GM12874 (cell line): ENCODE measurements around the gene GATB.

Source experiments
- TF ChIP-seq, protein P1 (sequence below): IDR thresholded peaks from 2 replicates; pipeline ENCODE4 v1.5.1; 2011; ENCODE audit warnings: low read depth, mild to moderate bottlenecking, control low read depth, low read length, moderate library complexity; ENCODE audit not compliant: insufficient read depth

The GATB gene

DNA sequence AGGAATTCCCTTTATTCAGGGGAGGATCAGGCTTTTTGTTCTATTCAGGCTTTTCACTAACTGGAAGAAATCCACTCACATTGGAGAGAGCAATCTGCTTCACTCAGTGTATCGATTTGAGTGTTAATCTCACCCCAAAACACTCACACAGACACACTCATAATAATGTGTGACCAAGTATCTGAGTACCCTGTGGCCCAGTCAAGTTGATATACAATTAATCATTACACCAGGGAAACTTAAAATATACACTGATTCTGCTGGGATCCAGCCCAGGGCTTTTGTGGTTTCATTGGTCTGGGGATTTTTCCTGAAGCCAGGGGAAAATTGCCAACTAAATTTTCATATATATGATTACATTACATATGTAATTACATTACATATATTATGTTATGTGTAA lies 44.0 kb upstream of the GATB start:
- TF ChIP-seq, protein P1, sequence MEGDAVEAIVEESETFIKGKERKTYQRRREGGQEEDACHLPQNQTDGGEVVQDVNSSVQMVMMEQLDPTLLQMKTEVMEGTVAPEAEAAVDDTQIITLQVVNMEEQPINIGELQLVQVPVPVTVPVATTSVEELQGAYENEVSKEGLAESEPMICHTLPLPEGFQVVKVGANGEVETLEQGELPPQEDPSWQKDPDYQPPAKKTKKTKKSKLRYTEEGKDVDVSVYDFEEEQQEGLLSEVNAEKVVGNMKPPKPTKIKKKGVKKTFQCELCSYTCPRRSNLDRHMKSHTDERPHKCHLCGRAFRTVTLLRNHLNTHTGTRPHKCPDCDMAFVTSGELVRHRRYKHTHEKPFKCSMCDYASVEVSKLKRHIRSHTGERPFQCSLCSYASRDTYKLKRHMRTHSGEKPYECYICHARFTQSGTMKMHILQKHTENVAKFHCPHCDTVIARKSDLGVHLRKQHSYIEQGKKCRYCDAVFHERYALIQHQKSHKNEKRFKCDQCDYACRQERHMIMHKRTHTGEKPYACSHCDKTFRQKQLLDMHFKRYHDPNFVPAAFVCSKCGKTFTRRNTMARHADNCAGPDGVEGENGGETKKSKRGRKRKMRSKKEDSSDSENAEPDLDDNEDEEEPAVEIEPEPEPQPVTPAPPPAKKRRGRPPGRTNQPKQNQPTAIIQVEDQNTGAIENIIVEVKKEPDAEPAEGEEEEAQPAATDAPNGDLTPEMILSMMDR: no peak

DNA sequence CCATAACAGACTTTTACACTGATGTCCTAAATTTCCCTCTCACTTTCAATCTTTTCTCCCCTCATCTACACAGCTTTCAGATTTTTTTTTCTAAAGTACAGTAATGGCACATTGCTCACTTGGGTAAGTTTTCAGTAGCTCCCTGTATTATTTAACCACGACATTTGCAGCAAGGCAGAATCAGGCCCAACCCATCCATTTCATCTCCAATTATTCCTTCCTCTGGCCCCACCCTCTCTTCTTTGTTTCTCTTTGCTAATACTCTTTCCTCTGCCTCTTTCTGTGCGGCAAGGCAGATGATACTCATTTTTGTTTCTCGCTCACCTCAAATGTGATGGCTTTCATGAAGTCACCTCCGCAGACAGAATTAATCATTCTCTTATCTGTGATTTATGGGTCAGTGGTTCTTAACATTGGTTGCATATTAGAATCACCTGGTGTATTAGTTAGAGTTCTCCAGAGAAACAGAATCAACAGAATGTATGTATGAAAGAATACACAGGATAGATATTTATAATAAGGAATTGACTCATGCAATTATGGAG lies 43.4 kb upstream of the GATB start:
- TF ChIP-seq, protein P1: no peak

DNA sequence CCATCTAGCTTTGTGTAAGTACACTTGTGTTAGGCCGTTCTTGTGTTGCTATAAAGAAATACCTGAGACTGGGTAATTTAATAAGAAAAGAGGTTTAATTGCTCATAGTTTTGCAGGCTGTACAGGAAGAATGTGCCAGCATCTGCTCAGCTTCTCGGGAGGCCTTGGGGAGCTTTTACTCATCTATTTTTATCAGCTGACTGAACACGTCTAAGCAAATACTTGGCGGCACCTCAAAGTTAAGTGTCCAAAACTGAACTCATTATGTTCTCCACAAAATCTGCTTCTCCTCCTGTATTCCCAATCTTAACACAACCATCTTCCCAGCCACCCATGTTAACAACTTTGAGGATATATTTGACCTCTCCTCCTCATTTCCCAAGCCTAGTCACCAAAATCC lies 42.4 kb upstream of the GATB start:
- TF ChIP-seq, protein P1: no peak

DNA sequence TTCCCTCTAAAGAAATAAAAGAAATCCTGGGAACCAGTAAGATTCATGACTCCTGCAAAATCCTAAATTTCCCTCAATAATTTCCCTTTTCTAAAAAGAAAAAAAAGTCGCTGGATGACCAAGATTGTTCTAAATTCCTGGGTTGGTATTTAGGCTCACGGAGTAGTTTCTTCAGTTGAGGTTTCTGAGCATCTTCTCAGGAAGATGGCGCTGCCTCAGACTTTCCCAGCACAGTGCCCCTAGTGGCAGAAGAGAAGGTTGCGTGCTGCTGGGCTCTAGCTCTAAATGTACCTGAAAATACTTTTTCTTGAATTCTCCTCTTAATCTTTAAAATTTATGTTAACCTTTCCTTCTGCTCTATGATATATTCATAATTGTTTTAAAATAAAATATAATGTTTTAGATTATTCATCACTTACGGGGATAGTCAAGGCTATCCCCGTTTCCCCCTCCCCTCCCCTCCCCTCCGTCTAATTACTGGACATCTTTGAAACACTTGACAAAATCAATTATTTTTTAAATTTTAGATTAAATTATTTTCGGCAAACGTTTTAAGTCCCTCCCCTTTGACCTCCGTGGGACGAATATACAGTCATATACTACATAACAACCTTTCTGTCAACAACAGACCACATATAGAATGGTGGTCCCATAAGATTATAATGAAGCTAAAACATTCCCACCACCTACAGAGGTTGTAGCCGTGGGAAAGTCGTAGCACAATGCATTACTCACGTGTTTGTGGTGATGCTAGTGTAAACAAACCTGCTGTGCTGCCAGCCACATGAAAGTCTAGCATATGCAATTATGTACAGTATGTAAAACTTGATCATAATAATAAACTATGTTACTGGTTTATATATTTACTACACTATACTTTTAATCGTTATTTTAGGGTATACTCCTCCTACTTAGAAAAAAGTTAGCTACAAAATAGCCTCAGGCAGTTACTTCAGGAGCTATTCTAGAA lies 41.0 kb upstream of the GATB start:
- TF ChIP-seq, protein P1: peak; percentile 77

DNA sequence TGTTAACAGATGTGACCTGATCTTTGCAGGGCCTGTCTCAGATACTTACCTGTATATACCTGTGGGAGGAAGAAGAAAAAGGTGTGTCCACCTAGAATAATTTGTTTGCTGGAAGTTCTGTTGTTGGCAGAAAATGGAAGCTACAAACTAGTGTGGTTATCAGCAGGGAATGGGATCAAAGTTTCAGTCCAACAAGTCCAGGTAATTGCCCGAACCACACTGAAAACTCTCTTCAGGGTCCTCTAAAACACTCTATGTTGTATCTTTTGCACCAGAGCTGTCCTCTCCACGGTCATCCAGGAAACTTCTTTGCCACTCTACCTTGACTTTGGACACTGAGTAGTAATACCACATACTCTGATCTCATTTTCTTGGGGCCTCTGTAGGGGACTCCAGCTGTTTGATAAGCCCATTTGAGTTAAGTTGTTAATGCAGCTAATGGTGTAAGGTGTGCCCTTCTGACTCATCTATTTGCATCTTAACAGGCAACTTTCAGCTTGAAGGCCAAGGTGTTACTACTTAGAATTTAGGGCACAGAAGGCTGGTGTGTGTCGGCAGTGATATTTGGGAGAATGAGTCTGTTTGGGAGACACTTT lies 38.7 kb upstream of the GATB start:
- TF ChIP-seq, protein P1: no peak

DNA sequence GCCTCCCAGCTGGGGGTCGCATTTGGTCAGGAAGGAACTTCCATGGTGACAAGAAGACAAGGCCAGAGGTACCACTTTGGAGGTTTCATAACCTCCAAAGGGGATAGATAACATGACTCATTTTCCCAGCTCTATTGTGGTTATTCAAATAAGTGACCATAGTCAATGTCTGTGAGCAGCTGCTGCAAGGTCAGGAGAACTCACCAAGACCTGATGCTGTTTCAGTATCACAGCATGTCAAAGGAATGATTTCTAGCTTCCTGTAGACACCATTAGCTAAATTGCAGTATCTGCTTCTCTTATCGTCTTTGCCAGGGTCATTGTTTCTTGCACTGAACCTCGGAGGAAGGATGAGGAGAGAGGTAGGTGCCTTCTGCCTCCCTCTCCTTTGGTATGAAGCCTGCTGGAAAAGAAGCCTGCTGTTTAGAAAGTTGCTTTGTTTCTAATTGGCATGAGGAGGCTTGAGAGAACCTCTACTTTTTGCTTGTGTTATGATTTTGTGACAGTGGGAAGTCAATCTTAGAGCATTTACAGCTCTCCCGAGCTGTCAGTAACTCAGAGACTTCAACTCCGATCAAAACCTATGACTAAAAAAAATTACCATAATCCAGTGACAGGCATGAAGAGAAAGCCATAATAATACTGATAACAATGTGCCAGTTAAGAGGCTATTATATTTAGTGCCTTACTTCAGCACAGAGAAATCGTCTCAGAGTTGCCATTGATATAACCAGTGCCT lies 38.0 kb upstream of the GATB start:
- TF ChIP-seq, protein P1: no peak

DNA sequence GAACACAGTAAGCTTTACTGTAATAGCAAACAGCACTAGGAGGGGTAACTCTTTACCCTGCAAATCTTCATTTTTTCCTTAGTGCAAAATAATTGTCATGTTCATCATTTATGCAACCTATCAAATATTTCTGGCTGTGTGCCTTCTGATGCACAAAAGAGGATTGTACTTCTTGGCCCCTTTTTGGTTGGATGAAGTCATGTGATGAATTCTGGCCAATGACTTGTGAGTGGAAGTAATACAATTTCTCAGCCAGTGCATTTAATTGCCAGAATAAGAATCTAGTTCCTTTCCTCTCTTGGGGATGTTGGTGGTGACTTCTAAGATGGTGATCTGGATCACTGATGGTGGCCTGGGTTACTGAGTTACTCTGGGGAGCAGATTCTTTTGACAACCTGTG lies 37.0 kb upstream of the GATB start:
- TF ChIP-seq, protein P1: no peak
